GM12874 (cell line): ENCODE results near the gene TJP3.

Experiments
- TF ChIP-seq, protein P1 (sequence below): IDR thresholded peaks from 2 replicates; pipeline ENCODE4 v1.5.1; 2011; ENCODE audit warnings: low read depth, mild to moderate bottlenecking, control low read depth, low read length, moderate library complexity; ENCODE audit not compliant: insufficient read depth

Gene TJP3

GRCh38 chr19:3699741-3700241 lies 8.4 kb upstream of the TJP3 start:
- TF ChIP-seq, protein P1, sequence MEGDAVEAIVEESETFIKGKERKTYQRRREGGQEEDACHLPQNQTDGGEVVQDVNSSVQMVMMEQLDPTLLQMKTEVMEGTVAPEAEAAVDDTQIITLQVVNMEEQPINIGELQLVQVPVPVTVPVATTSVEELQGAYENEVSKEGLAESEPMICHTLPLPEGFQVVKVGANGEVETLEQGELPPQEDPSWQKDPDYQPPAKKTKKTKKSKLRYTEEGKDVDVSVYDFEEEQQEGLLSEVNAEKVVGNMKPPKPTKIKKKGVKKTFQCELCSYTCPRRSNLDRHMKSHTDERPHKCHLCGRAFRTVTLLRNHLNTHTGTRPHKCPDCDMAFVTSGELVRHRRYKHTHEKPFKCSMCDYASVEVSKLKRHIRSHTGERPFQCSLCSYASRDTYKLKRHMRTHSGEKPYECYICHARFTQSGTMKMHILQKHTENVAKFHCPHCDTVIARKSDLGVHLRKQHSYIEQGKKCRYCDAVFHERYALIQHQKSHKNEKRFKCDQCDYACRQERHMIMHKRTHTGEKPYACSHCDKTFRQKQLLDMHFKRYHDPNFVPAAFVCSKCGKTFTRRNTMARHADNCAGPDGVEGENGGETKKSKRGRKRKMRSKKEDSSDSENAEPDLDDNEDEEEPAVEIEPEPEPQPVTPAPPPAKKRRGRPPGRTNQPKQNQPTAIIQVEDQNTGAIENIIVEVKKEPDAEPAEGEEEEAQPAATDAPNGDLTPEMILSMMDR: no peak

- TF ChIP-seq, protein P1: peak; percentile 82
Measured at GRCh38 chr19:3700242-3701032, 7.7 kb upstream of the TJP3 start, which contains the start of gene PIP5K1C. PIP5K1C (minus strand) TSS chr19:3700468; CDS start chr19:3700390, 78 bp downstream.

- TF ChIP-seq, protein P1: no peak
Measured at GRCh38 chr19:3701200-3701599, 7.0 kb upstream of the TJP3 start.

DNA sequence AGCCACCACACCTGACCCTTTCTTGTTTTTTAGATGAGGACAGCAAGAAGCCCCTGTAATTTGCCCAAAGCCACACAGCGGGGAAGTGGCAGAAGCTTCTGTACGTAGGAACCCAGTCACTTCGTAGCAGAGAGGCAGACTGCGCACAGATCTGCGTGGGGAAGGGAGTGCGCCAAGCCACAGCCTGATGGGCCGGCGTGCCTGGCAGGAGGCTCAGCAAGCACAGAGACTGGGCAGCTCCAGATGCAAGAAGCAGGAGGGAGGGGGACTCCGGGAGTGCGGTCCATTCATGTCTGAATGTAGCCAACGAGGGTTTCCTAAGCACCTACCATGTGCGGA lies 347 bp upstream of the TJP3 start:
- TF ChIP-seq, protein P1: no peak

- TF ChIP-seq, protein P1: no peak
Measured at GRCh38 chr19:3710265-3710812, 2.2 kb downstream of the TJP3 start.

GRCh38 chr19:3712663-3713611 lies 4.8 kb downstream of the TJP3 start:
- TF ChIP-seq, protein P1: no peak
